Fibroblast of peridontal ligament (primary cell): ENCODE data around the gene ALOX15B.
"Not testable (repeated sequence)": the region's sequence is repeated elsewhere in the genome, so short reads cannot be mapped to it uniquely, and the experiment has no call there.

ENCODE experiments used
- DNase-seq: peaks from one replicate; pipeline ENCODE4 v3.0.0-alpha.2; 2010; ENCODE audit errors: extremely low read depth

ALOX15B gene

GRCh38 chr17:8041249-8041928, 2.5 kb downstream of the ALOX15B start:
- peak; percentile 75 for DNase-seq

- DNase-seq, result no peak
These were observed 3.1 kb downstream of the ALOX15B start for GRCh38 chr17:8041979-8042378.

- DNase-seq, result no peak
These were observed 6.3 kb downstream of the ALOX15B start for GRCh38 chr17:8044819-8045810.

GRCh38 chr17:8046306-8046928, 7.6 kb downstream of the ALOX15B start:
- DNase-seq, result no peak

- no peak for DNase-seq
These were observed 8.3 kb downstream of the ALOX15B start for GRCh38 chr17:8046929-8047768.

- no peak for DNase-seq
These were observed 8.9 kb downstream of the ALOX15B start for GRCh38 chr17:8047769-8048110.

- no peak for DNase-seq
These were observed 9.4 kb downstream of the ALOX15B start for GRCh38 chr17:8048236-8048635.

- DNase-seq, result no peak
These were observed 9.9 kb downstream of the ALOX15B start for GRCh38 chr17:8048736-8049135.

- DNase-seq, result no peak
These were observed 13.0 kb downstream of the ALOX15B start for GRCh38 chr17:8051831-8052230.

- DNase-seq, result no peak
These were observed 13.7 kb downstream of the ALOX15B start for GRCh38 chr17:8052256-8053252.

- no peak for DNase-seq
These were observed 14.7 kb downstream of the ALOX15B start for GRCh38 chr17:8053600-8053999.

GRCh38 chr17:8055851-8056231, 17.0 kb downstream of the ALOX15B start:
- DNase-seq, result no peak

GRCh38 chr17:8056232-8056975, 17.5 kb downstream of the ALOX15B start:
- peak; percentile 49 for DNase-seq

- no peak for DNase-seq
These were observed 18.2 kb downstream of the ALOX15B start for GRCh38 chr17:8056976-8057625.

- peak; percentile 79 for DNase-seq
These were observed 18.8 kb downstream of the ALOX15B start for GRCh38 chr17:8057691-8058114.

- no peak for DNase-seq
These were observed 20.3 kb downstream of the ALOX15B start for GRCh38 chr17:8059131-8059530.

GRCh38 chr17:8060274-8060673, 21.4 kb downstream of the ALOX15B start:
- peak; percentile 82 for DNase-seq

- not testable (repeated sequence) for DNase-seq
These were observed 23.0 kb downstream of the ALOX15B start for GRCh38 chr17:8061851-8062250.

- no peak for DNase-seq
These were observed 23.6 kb downstream of the ALOX15B start for GRCh38 chr17:8062435-8062806.
